H9 (cell line): ENCODE data around the gene COPS6. TPM values are rescaled to one million over a fixed set of nuclear protein-coding genes. Genes with fewer than 3 reads are reported as not detected.

ENCODE experiments used
- DNase-seq: peaks from one replicate; pipeline ENCODE4 v3.0.0-alpha.2; 2017
- H2AFZ ChIP-seq: one replicate; pipeline ENCODE4 v1.6.1; 2013; ENCODE audit warnings: mild to moderate bottlenecking, low read length, control low read depth, moderate library complexity
- H2AK5ac ChIP-seq: 2 replicates; pipeline ENCODE4 v1.6.1; 2013; ENCODE audit warnings: low read length, control low read depth, mixed read lengths; ENCODE audit not compliant: insufficient read length
- H2BK120ac ChIP-seq: one replicate; pipeline ENCODE4 v1.6.1; 2013; ENCODE audit warnings: low read depth, mild to moderate bottlenecking, low read length, control low read depth, inconsistent platforms; ENCODE audit not compliant: poor library complexity, severe bottlenecking
- H2BK12ac ChIP-seq: 2 replicates; pipeline ENCODE4 v1.6.1; 2013; ENCODE audit warnings: low read length, control low read depth, mixed read lengths, low read depth; ENCODE audit not compliant: insufficient read length
- H2BK15ac ChIP-seq: 2 replicates; pipeline ENCODE4 v1.6.1; 2013; ENCODE audit warnings: low read depth, low read length, control low read depth
- H2BK20ac ChIP-seq: one replicate; pipeline ENCODE4 v1.6.1; 2013; ENCODE audit warnings: low read depth, mild to moderate bottlenecking, low read length, control low read depth, inconsistent platforms; ENCODE audit not compliant: poor library complexity, severe bottlenecking
- H2BK5ac ChIP-seq: 2 replicates; pipeline ENCODE4 v1.6.1; 2013; ENCODE audit warnings: low read length, control low read depth, mixed read lengths; ENCODE audit not compliant: insufficient read length
- H3K14ac ChIP-seq: 2 replicates; pipeline ENCODE4 v1.6.1; 2013; ENCODE audit warnings: low read length, control low read depth; ENCODE audit not compliant: insufficient read depth
- H3K18ac ChIP-seq: 2 replicates; pipeline ENCODE4 v1.6.1; 2013; ENCODE audit warnings: low read depth, mild to moderate bottlenecking, mixed read lengths, low read length, control low read depth; ENCODE audit not compliant: insufficient read length
- H3K23ac ChIP-seq: 2 replicates; pipeline ENCODE4 v1.6.1; 2013; ENCODE audit warnings: low read length, control low read depth, mixed read lengths, low read depth; ENCODE audit not compliant: insufficient read length
- H3K23me2 ChIP-seq: 2 replicates; pipeline ENCODE4 v1.6.1; 2013; ENCODE audit warnings: low read depth, mild to moderate bottlenecking, mixed read lengths, low read length, control low read depth; ENCODE audit not compliant: insufficient read length, poor library complexity, severe bottlenecking
- H3K27ac ChIP-seq: 2 replicates; pipeline ENCODE4 v1.5.1; 2013; ENCODE audit warnings: low read length, control low read depth, mixed read lengths, low read depth; ENCODE audit not compliant: insufficient read length
- H3K27me3 ChIP-seq: 2 replicates; pipeline ENCODE4 v1.6.1; 2013; ENCODE audit warnings: low read length, control low read depth, inconsistent platforms; ENCODE audit not compliant: insufficient read depth
- H3K4ac ChIP-seq: 2 replicates; pipeline ENCODE4 v1.6.1; 2013; ENCODE audit warnings: low read depth, mild to moderate bottlenecking, control low read depth, inconsistent platforms, low read length, moderate library complexity
- H3K4me1 ChIP-seq: 2 replicates; pipeline ENCODE4 v1.6.1; 2013; ENCODE audit warnings: low read length, control low read depth, inconsistent platforms; ENCODE audit not compliant: insufficient read depth
- H3K4me2 ChIP-seq: 2 replicates; pipeline ENCODE4 v1.6.1; 2013; ENCODE audit warnings: low read length, control low read depth, mixed read lengths; ENCODE audit not compliant: insufficient read length, insufficient read depth
- H3K56ac ChIP-seq: 2 replicates; pipeline ENCODE4 v1.6.1; 2013; ENCODE audit warnings: low read depth, mild to moderate bottlenecking, mixed read lengths, low read length, control low read depth; ENCODE audit not compliant: insufficient read length
- H3K79me1 ChIP-seq: 2 replicates; pipeline ENCODE4 v1.6.1; 2013; ENCODE audit warnings: low read depth, mild to moderate bottlenecking, moderate library complexity, low read length, control low read depth, inconsistent platforms; ENCODE audit not compliant: insufficient read depth, poor library complexity, severe bottlenecking
- H3K79me2 ChIP-seq: 2 replicates; pipeline ENCODE4 v1.6.1; 2013; ENCODE audit warnings: low read length, control low read depth, inconsistent platforms; ENCODE audit not compliant: insufficient read depth
- H3K9ac ChIP-seq: 2 replicates; pipeline ENCODE4 v1.6.1; 2013; ENCODE audit warnings: low read length, control low read depth, mixed read lengths; ENCODE audit not compliant: insufficient read length; ENCODE audit errors: extremely low read depth
- H3K9me3 ChIP-seq: one replicate; pipeline ENCODE4 v1.6.1; 2013; ENCODE audit warnings: low read depth, low read length, inconsistent platforms; ENCODE audit not compliant: control insufficient read depth
- H3T11ph ChIP-seq: one replicate; pipeline ENCODE4 v1.6.1; 2013; ENCODE audit warnings: mild to moderate bottlenecking, low read length, control low read depth, inconsistent platforms
- H4K20me1 ChIP-seq: one replicate; pipeline ENCODE4 v1.6.1; 2013; ENCODE audit not compliant: control insufficient read depth, insufficient read length, insufficient read depth
- H4K5ac ChIP-seq: 2 replicates; pipeline ENCODE4 v1.6.1; 2013; ENCODE audit warnings: low read depth, mild to moderate bottlenecking, mixed read lengths, low read length, control low read depth; ENCODE audit not compliant: insufficient read length
- H4K8ac ChIP-seq: replicated peaks from 2 replicates; pipeline ENCODE4 v1.6.1; 2013; ENCODE audit warnings: low read length, control low read depth, mixed read lengths, low read depth; ENCODE audit not compliant: insufficient read length
- H4K91ac ChIP-seq: 2 replicates; pipeline ENCODE4 v1.6.1; 2013; ENCODE audit warnings: low read depth, mild to moderate bottlenecking, moderate library complexity, mixed read lengths, low read length, control low read depth; ENCODE audit not compliant: insufficient read length
- H3K27ac Mint-ChIP-seq, 3 experiments: 2 replicates in 2 of 3; 3 replicates in 1 of 3; pipeline ENCODE4 v1.8.0; 2020 to 2021; ENCODE audit warnings: mixed read lengths in 3 of 3, mild to moderate bottlenecking in 1 of 3, moderate library complexity in 1 of 3
- H3K27me3 Mint-ChIP-seq: 2 replicates; pipeline ENCODE4 v1.8.0; 2021; ENCODE audit warnings: low read depth, mild to moderate bottlenecking, moderate library complexity, mixed read lengths
- H3K36me3 Mint-ChIP-seq, 3 experiments: 2 replicates in 2 of 3; 3 replicates in 1 of 3; pipeline ENCODE4 v1.8.0; 2020 to 2021; ENCODE audit warnings: low read depth in 3 of 3, mixed read lengths in 3 of 3; ENCODE audit not compliant: insufficient read depth in 1 of 3
- H3K4me1 Mint-ChIP-seq, 2 experiments: 2 replicates each; pipeline ENCODE4 v1.8.0; 2020; ENCODE audit warnings: mixed read lengths in 2 of 2
- H3K4me3 Mint-ChIP-seq, 2 experiments: 2 replicates in 1 of 2; 3 replicates in 1 of 2; pipeline ENCODE4 v1.8.0; 2020 to 2021; ENCODE audit warnings: mild to moderate bottlenecking in 2 of 2, mixed read lengths in 2 of 2, moderate library complexity in 1 of 2
- H3K9me3 Mint-ChIP-seq, 2 experiments: 2 replicates in 1 of 2; 3 replicates in 1 of 2; pipeline ENCODE4 v1.8.0; 2020; ENCODE audit warnings: mild to moderate bottlenecking in 2 of 2, mixed read lengths in 2 of 2, moderate library complexity in 1 of 2
- WGBS: extraction: QIAGEN DNeasy Blood & Tissue Kit; methylation state at CpG from one replicate; pipeline ENCODE4 v1.1.7; 2013; ENCODE audit warnings: missing lambda C conversion rate, low lambda C conversion rate, mixed read lengths; ENCODE audit not compliant: insufficient read length; ENCODE audit errors: extremely low coverage; 5-methylcytosine and 5-hydroxymethylcytosine counted together
- total RNA-seq: library from RNA; stranded (reverse); gene quantifications from 2 replicates; pipeline ENCODE4 v1.2.1, GENCODE V29; 2021
- TF ChIP-seq, protein P1 (sequence below): fragments of 200-600 bp; sonication (generic); conservative IDR thresholded peaks from 3 replicates; pipeline ENCODE4 v1.8.0; 2021; ENCODE audit warnings: antibody characterized with exemption, mild to moderate bottlenecking

Gene COPS6
- total RNA-seq, 1 experiment from 2014 or later, result 140 TPM

GRCh38 chr7:100118388-100119071, 29.8 kb downstream of the COPS6 start:
- no peaks in the 10 kb centered on the region for H3K4me1 ChIP-seq
- H3T11ph ChIP-seq, result no peak overlapping the region
- no peak overlapping the region for H4K8ac ChIP-seq
- H3K27ac ChIP-seq, result no peak overlapping the region
- H2BK20ac ChIP-seq, result no peak overlapping the region
- no CpG with 5 or more reads among the region's 18 CpGs for WGBS
- no peaks in the 10 kb centered on the region for H3K79me2 ChIP-seq
- H3K9ac ChIP-seq, result peak overlapping the region; percentile 94
- no peak for DNase-seq
- Mint-ChIP-seq H3K27me3 (no peaks in the 10 kb centered on the region), H3K36me3 (peaks cover 7 to 24% (median 17%) of the 10 kb centered on the region in 3 experiments; a peak in 5 of 7 replicates), H3K4me1 (peaks cover 12 to 14% of the 10 kb centered on the region in 2 experiments), H3K27ac (peak overlapping the region; percentile 99), H3K4me3 (peak overlapping the region; percentile 96 to 98), H3K9me3 (no peaks in the 10 kb centered on the region)
- TF ChIP-seq, protein P1, sequence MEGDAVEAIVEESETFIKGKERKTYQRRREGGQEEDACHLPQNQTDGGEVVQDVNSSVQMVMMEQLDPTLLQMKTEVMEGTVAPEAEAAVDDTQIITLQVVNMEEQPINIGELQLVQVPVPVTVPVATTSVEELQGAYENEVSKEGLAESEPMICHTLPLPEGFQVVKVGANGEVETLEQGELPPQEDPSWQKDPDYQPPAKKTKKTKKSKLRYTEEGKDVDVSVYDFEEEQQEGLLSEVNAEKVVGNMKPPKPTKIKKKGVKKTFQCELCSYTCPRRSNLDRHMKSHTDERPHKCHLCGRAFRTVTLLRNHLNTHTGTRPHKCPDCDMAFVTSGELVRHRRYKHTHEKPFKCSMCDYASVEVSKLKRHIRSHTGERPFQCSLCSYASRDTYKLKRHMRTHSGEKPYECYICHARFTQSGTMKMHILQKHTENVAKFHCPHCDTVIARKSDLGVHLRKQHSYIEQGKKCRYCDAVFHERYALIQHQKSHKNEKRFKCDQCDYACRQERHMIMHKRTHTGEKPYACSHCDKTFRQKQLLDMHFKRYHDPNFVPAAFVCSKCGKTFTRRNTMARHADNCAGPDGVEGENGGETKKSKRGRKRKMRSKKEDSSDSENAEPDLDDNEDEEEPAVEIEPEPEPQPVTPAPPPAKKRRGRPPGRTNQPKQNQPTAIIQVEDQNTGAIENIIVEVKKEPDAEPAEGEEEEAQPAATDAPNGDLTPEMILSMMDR, result no peak
- H3K14ac ChIP-seq, result peak overlapping the region; percentile 88
- no peak overlapping the region for H3K23ac ChIP-seq
- H2AK5ac ChIP-seq, result no peak overlapping the region
- peaks cover 5% of the 10 kb centered on the region for H3K23me2 ChIP-seq
- H4K20me1 ChIP-seq, result no peaks in the 10 kb centered on the region
- no peak overlapping the region for H2BK12ac ChIP-seq
- H3K18ac ChIP-seq, result no peak overlapping the region
- H3K4ac ChIP-seq, result no peak overlapping the region
- peak overlapping the region; percentile 97 for H3K4me2 ChIP-seq
- no peak overlapping the region for H2AFZ ChIP-seq
- no peaks in the 10 kb centered on the region for H3K9me3 ChIP-seq
- no peak overlapping the region for H4K91ac ChIP-seq
- no peak overlapping the region for H3K56ac ChIP-seq
- H2BK15ac ChIP-seq, result no peak overlapping the region
- peak overlapping the region; percentile 8 for H4K5ac ChIP-seq
- no peaks in the 10 kb centered on the region for H3K27me3 ChIP-seq
- no peak overlapping the region for H2BK120ac ChIP-seq
- H2BK5ac ChIP-seq, result no peak overlapping the region
- H3K79me1 ChIP-seq, result no peaks in the 10 kb centered on the region
